DND-41 (cell line): ENCODE measurements around the gene ADAMTSL3.

Experiments
- ATAC-seq: fragments of 200-7000 bp; cut with Tn5 transposase; 3 replicates; pipeline ENCODE4 v1.9.1; 2021; ENCODE audit warnings: low read depth; ENCODE audit not compliant: insufficient read depth
- DNase-seq: peaks from one replicate; pipeline ENCODE4 v3.0.0-alpha.2; 2020
- H2AFZ ChIP-seq: 2 replicates; pipeline ENCODE4 v1.6.0; 2012; ENCODE audit warnings: low read depth, low read length
- H3K27ac ChIP-seq: 2 replicates; pipeline ENCODE4 v1.5.1; 2012; ENCODE audit warnings: low read length, inconsistent platforms
- H3K27me3 ChIP-seq: fragments of 200-600 bp; sonication (generic); 2 replicates; pipeline ENCODE4 v1.6.0; 2012; ENCODE audit warnings: low read length, mild to moderate bottlenecking, inconsistent platforms; ENCODE audit not compliant: insufficient read depth, poor library complexity
- H3K36me3 ChIP-seq: 2 replicates; pipeline ENCODE4 v1.5.1; 2012; ENCODE audit warnings: low read length, inconsistent platforms; ENCODE audit not compliant: insufficient read depth
- H3K4me1 ChIP-seq: 2 replicates; pipeline ENCODE4 v1.5.1; 2012; ENCODE audit warnings: mild to moderate bottlenecking, low read length; ENCODE audit not compliant: insufficient read depth
- H3K4me2 ChIP-seq: 2 replicates; pipeline ENCODE4 v1.6.0; 2012; ENCODE audit warnings: mild to moderate bottlenecking, moderate library complexity, low read length, inconsistent platforms; ENCODE audit not compliant: insufficient read depth
- H3K4me3 ChIP-seq, 2 experiments: fragments of 200-600 bp in 1 of 2; shearing (Covaris generic) in 1 of 2; 2 replicates each; pipeline ENCODE4 v1.5.1; 2012 to 2016; ENCODE audit warnings: inconsistent platforms in 2 of 2, low read length in 2 of 2, mild to moderate bottlenecking in 2 of 2, low read depth in 1 of 2, moderate library complexity in 1 of 2
- H3K79me2 ChIP-seq: 2 replicates; pipeline ENCODE4 v1.6.0; 2012; ENCODE audit warnings: low read length, inconsistent platforms; ENCODE audit not compliant: insufficient read depth
- H3K9ac ChIP-seq: 2 replicates; pipeline ENCODE4 v1.6.0; 2012; ENCODE audit warnings: low read depth, mild to moderate bottlenecking, inconsistent platforms, low read length, moderate library complexity
- H3K9me3 ChIP-seq: 2 replicates; pipeline ENCODE4 v1.5.1; 2012; ENCODE audit warnings: low read length, moderate library complexity, mild to moderate bottlenecking, inconsistent platforms; ENCODE audit not compliant: insufficient read depth, severe bottlenecking
- H4K20me1 ChIP-seq: 2 replicates; pipeline ENCODE4 v1.6.0; 2012; ENCODE audit warnings: low read length; ENCODE audit not compliant: insufficient read depth
- CTCF ChIP-seq: IDR thresholded peaks from 2 replicates; pipeline ENCODE4 v1.5.1; 2012; ENCODE audit warnings: borderline replicate concordance, low read length, moderate library complexity, mild to moderate bottlenecking; ENCODE audit not compliant: poor library complexity, severe bottlenecking; ENCODE audit errors: extremely low read depth
- EZH2 ChIP-seq: IDR thresholded peaks from 3 replicates; pipeline ENCODE4 v1.6.1; 2012; ENCODE audit warnings: borderline replicate concordance, low read depth, mild to moderate bottlenecking, moderate library complexity, low read length, inconsistent platforms; ENCODE audit not compliant: severe bottlenecking

ADAMTSL3 gene

GRCh38 chr15:84016371-84016770 is 362.4 kb downstream of the ADAMTSL3 start:
- Histone ChIP-seq H3K79me2 (no peaks in the 10 kb centered on the region), H3K9ac (no peak overlapping the region), H3K27me3 (no peaks in the 10 kb centered on the region), H2AFZ (no peak overlapping the region), H3K4me1 (no peaks in the 10 kb centered on the region), H3K4me2 (no peak overlapping the region), H3K27ac (no peak overlapping the region), H3K9me3 (no peaks in the 10 kb centered on the region), H3K36me3 (no peaks in the 10 kb centered on the region), H3K4me3 (no peak overlapping the region), H4K20me1 (no peaks in the 10 kb centered on the region)
- ATAC-seq: no peak
- DNase-seq: no peak
- TF ChIP-seq EZH2 (no peak), CTCF (no peak)

GRCh38 chr15:84022516-84022915 is 368.6 kb downstream of the ADAMTSL3 start:
- Histone ChIP-seq H4K20me1 (no peaks in the 10 kb centered on the region), H3K4me2 (no peak overlapping the region), H2AFZ (no peak overlapping the region), H3K27me3 (no peaks in the 10 kb centered on the region), H3K9ac (no peak overlapping the region), H3K9me3 (no peaks in the 10 kb centered on the region), H3K27ac (no peak overlapping the region), H3K36me3 (no peaks in the 10 kb centered on the region), H3K4me3 (no peak overlapping the region), H3K79me2 (no peaks in the 10 kb centered on the region), H3K4me1 (no peaks in the 10 kb centered on the region)
- TF ChIP-seq CTCF: no peak
- no peak for TF ChIP-seq EZH2
- ATAC-seq (no peak), DNase-seq (no peak)

- no peak overlapping the region for H2AFZ ChIP-seq
- peak; percentile 57 for TF ChIP-seq CTCF
- no peak for TF ChIP-seq EZH2
- H3K4me3 ChIP-seq: no peak overlapping the region
- no peaks in the 10 kb centered on the region for H4K20me1 ChIP-seq
- H3K27ac ChIP-seq: no peak overlapping the region
- H3K79me2 ChIP-seq: no peaks in the 10 kb centered on the region
- DNase-seq (peak; percentile 20), ATAC-seq (no peak)
- H3K36me3 ChIP-seq: no peaks in the 10 kb centered on the region
- H3K27me3 ChIP-seq: no peaks in the 10 kb centered on the region
- no peak overlapping the region for H3K9ac ChIP-seq
- no peaks in the 10 kb centered on the region for H3K4me1 ChIP-seq
- H3K9me3 ChIP-seq: no peaks in the 10 kb centered on the region
- no peak overlapping the region for H3K4me2 ChIP-seq
Observed at GRCh38 chr15:84023636-84024035, 369.7 kb downstream of the ADAMTSL3 start.
